RWPE1 (cell line): ENCODE data around the gene GCNT4.
A peak's percentile ranks its signal among the peaks of the same experiment; 100 is the strongest.
"Not testable (repeated sequence)": the region's sequence is repeated elsewhere in the genome, so short reads cannot be mapped to it uniquely, and the experiment has no call there.

ENCODE experiments used
- CTCF ChIA-PET: fragments of 350-600 bp; sonication (Branson Sonifier 250); formaldehyde crosslinking; extraction: SDS; loops from one replicate; lab custom pipeline; 2021; lab: Yijun Ruan, JAX
- POLR2A ChIA-PET: fragments of 400-600 bp; formaldehyde crosslinking; extraction: SDS; loops from one replicate; lab custom pipeline; 2020; ENCODE audit warnings: antibody characterized with exemption; ENCODE audit not compliant: low non-redundant PET; lab: Yijun Ruan, JAX
- DNase-seq: peaks from one replicate; pipeline ENCODE4 v3.0.0; 2012; ENCODE audit warnings: low spot score
- H3K27ac ChIP-seq: fragments of 450-650 bp; 2 replicates; pipeline ENCODE4 v1.5.1; 2017
- CTCF ChIP-seq: fragments of 450-650 bp; conservative IDR thresholded peaks from 2 replicates; pipeline ENCODE4 v1.5.1; 2017; ENCODE audit warnings: low read depth, mild to moderate bottlenecking

The GCNT4 gene

GRCh38 chr5:75052192-75053053 is at the start of gene GCNT4:
TSS of gene GCNT4 (minus strand) at chr5:75052558. CDS start at chr5:75030037, 22,521 bp downstream.
- DNase-seq = peak; percentile 54
- ChIA-PET CTCF (interaction anchor here (0.6 to 1.4 kb wide), 5 partner anchors 88 to 302 kb away, joined by 3 to 11 read pairs (median 4); no protein-coding TSS in a partner anchor), POLR2A (no interaction called here)
- H3K27ac ChIP-seq = peak within 1 kb of the TSS; percentile 87
- TF ChIP-seq CTCF = no peak

- CTCF ChIA-PET, H3K27ac ChIP-seq, POLR2A ChIA-PET, DNase-seq: not testable (repeated sequence)
Measured at GRCh38 chr5:75095956-75096355, 43.6 kb upstream of the GCNT4 start.

- ChIA-PET POLR2A (no interaction called here), CTCF (interaction anchor here (0.6 to 1.2 kb wide), 2 partner anchors 41 to 97 kb away, joined by 3 read pairs; no protein-coding TSS in a partner anchor)
- no peak for TF ChIP-seq CTCF
- DNase-seq = peak; percentile 63
- H3K27ac ChIP-seq = peak overlapping the region; percentile 53
Measured at GRCh38 chr5:75091597-75091996, 39.2 kb upstream of the GCNT4 start.

- CTCF ChIA-PET = no interaction called here
Measured at GRCh38 chr5:75089662-75090061, 37.3 kb upstream of the GCNT4 start.

GRCh38 chr5:75089137-75089536 is 36.8 kb upstream of the GCNT4 start:
- ChIA-PET CTCF (interaction anchor here (0.7 kb wide), 1 partner anchor 16 kb away, joined by 3 read pairs; no protein-coding TSS in a partner anchor), POLR2A (no interaction called here)
- DNase-seq = no peak
- no peak overlapping the region for H3K27ac ChIP-seq
- TF ChIP-seq CTCF = no peak

More at GRCh38 chr5:75089662-75090061, 37.3 kb upstream of the GCNT4 start:
- no peak for TF ChIP-seq CTCF
- H3K27ac ChIP-seq = no peak overlapping the region
- DNase-seq = no peak
- POLR2A ChIA-PET = no interaction called here

GRCh38 chr5:75088648-75089047 is 36.3 kb upstream of the GCNT4 start:
- DNase-seq = no peak
- ChIA-PET CTCF (interaction anchor here (0.7 kb wide), 1 partner anchor 15 kb away, joined by 3 read pairs; no protein-coding TSS in a partner anchor), POLR2A (no interaction called here)
- H3K27ac ChIP-seq = no peak overlapping the region
- no peak for TF ChIP-seq CTCF

- TF ChIP-seq CTCF = no peak
- ChIA-PET CTCF (no interaction called here), POLR2A (no interaction called here)
- H3K27ac ChIP-seq = no peak overlapping the region
- DNase-seq = no peak
Measured at GRCh38 chr5:75081510-75081909, 29.2 kb upstream of the GCNT4 start.

GRCh38 chr5:75079346-75079745 is 27.0 kb upstream of the GCNT4 start:
- CTCF ChIA-PET, DNase-seq, H3K27ac ChIP-seq: not testable (repeated sequence)
- POLR2A ChIA-PET = interaction anchor here (0.7 kb wide), 1 partner anchor 202 kb away, joined by 3 read pairs; no protein-coding TSS in a partner anchor
